HG03280 (cell line): Measurements from ENCODE around the gene IL4R.
"Not testable (repeated sequence)": the region's sequence is repeated elsewhere in the genome, so short reads cannot be mapped to it uniquely, and the experiment has no call there.

Source experiments
- ATAC-seq: cut with Tn5 transposase; IDR thresholded peaks from one replicate; pipeline ENCODE4 v1.9.1; 2021; ENCODE audit warnings: mild to moderate bottlenecking, moderate library complexity; ENCODE audit not compliant: unreplicated experiment

The IL4R gene

GRCh38 chr16:27287887-27288286 is 25.9 kb upstream of the IL4R start:
- no peak for ATAC-seq

- not testable (repeated sequence) for ATAC-seq
Observed at GRCh38 chr16:27288313-27288712, 25.5 kb upstream of the IL4R start.

GRCh38 chr16:27289669-27290068 is 24.1 kb upstream of the IL4R start:
- ATAC-seq, result no peak

- ATAC-seq, result no peak
Observed at GRCh38 chr16:27290562-27290961, 23.2 kb upstream of the IL4R start.

GRCh38 chr16:27291106-27291505 is 22.7 kb upstream of the IL4R start:
- no peak for ATAC-seq

GRCh38 chr16:27291722-27292240 is 22.0 kb upstream of the IL4R start:
- ATAC-seq, result no peak

GRCh38 chr16:27293343-27293742 is 20.4 kb upstream of the IL4R start:
- no peak for ATAC-seq

- no peak for ATAC-seq
Observed at GRCh38 chr16:27298132-27298531, 15.6 kb upstream of the IL4R start.

GRCh38 chr16:27301236-27301861 is 12.4 kb upstream of the IL4R start:
- ATAC-seq, result no peak

- ATAC-seq, result no peak
Observed at GRCh38 chr16:27302126-27302525, 11.6 kb upstream of the IL4R start.

- ATAC-seq, result no peak
Observed at GRCh38 chr16:27303256-27304100, 10.3 kb upstream of the IL4R start.

- no peak for ATAC-seq
Observed at GRCh38 chr16:27304102-27304501, 9.7 kb upstream of the IL4R start.

- ATAC-seq, result no peak
Observed at GRCh38 chr16:27304881-27305745, 8.7 kb upstream of the IL4R start.

GRCh38 chr16:27305839-27306442 is 7.8 kb upstream of the IL4R start:
- no peak for ATAC-seq

GRCh38 chr16:27308792-27309191 is 5.0 kb upstream of the IL4R start:
- no peak for ATAC-seq

- no peak for ATAC-seq
Observed at GRCh38 chr16:27310576-27311447, 3.0 kb upstream of the IL4R start.

GRCh38 chr16:27311448-27311830 is 2.3 kb upstream of the IL4R start:
- ATAC-seq, result no peak

GRCh38 chr16:27311897-27312303 is 1.9 kb upstream of the IL4R start:
- ATAC-seq, result no peak

- no peak for ATAC-seq
Observed at GRCh38 chr16:27312580-27313421, 973 bp upstream of the IL4R start.
